AML-193 (cell line): Measurements from ENCODE around the gene FARP2.

Experiments used
- DNase-seq, 2 experiments: peaks; one replicate each; lab custom pipeline; 2025; lab: John Stamatoyannopoulos, UW

The FARP2 gene

DNA sequence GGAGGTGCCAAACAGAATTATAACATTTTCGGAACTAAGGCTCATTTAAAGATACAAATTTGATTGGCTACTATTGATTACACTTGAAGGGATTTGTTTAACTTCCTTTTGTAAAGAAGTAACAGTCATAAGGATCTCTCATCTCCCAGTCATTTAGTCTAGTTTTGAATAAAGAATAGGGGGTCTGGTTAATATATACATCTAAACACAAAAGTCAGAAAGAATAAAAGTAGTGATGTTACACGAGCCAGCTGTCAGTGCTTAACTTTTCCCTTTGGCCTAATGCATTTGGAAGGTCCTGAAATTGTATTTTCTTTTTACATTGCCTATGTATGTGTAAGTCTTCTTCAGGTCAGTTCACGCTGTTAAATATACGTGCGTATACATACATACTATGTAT, 32.3 kb upstream of the FARP2 start:
- DNase-seq, result no peak

DNA sequence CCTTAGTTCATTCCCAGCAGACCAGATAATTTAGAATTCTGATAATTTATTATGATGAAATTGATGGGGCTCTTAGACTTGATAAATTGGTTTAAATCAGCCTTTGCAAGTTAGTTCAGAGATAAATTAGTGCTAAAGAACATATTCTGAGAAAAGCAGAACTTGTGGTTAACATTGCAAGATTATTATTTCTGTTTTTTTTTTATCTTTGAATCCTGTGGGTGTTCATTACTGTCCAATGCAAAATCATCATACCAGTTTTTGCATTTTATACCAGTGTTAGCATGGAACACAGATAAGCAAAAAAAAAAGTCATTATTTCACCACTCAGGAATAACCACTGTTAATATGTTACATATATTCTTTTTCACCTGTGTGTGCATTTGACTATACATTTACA, 31.3 kb upstream of the FARP2 start:
- peak; percentile 64 to 68 for DNase-seq

DNA sequence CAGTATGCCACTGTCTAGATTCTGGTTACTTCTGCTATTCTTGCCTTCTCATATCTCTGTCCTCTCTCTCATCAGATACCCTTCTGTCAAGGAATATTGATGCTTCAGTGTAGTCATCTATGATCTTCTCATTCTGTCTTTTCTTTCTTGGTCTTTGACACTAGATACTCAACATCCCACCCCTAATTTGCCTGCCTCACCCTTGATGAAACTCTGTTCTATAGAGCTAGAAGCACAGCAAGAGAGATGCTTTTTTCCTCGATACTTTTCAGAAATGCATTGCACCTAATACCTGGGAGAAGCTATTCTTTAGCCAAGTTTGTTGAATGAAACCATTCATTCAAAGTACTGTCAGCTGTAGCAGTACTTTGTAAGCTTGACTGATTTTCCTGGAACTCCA, 30.8 kb upstream of the FARP2 start:
- no peak for DNase-seq

DNA sequence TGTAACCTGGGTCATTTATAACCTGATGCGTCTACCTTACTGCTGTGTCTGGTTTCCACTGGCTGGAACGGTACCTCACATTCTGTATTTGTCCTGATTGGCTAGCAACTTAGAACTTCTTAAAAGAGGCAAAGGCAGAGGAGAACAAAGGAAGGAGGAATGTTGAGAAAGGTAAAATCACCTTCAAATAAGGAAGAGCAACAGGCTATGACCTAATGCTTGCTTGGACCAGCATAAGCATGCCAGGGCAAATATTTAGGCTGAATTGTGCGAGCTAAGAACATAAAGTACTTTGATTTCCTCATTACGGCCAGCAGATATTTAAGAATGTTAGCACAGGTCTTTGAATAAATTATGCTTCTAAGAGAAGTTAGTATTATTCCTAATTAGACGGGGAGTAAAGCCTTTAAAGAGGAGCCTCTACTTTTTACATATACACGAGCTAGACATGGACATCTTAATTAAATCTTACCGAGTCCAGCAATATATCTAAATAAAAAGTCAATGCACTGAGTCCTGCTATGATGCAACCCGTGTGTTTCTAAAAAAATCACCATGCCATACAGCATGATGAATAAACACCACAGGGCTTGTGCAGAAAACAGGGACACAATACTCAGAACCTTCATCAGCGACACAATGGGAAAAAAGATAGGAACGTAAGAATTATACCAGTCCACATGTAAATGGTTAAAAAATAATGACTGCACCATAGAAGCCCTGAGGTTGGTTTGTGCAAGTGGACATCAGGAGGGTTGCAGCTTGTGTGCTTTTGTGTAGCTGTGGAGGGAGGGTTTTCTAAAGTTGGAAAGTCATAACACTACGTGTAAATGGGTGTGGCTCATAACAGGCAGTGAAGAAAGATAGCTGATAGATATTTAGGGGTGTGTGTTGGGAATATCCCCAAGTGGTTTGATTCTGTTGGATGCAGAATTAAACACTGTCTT, 26.1 kb upstream of the FARP2 start:
- no peak for DNase-seq

DNA sequence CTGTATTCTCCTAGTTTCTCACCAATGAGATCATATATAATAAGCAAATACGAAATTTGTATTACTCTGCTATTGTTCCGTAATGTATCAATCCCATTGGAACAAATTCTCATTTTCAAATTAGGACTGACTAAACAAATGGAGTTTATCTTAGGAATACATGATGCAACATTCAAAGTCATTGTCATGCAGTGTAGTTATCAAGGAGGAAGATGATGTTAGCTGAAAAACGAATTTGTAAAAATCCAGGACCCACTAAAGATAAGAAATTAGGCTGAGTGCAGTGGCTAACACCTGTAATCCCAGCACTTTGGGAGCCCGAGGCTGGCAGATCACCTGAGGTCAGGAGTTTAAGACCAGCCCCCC, 25.5 kb upstream of the FARP2 start:
- DNase-seq, result no peak

DNA sequence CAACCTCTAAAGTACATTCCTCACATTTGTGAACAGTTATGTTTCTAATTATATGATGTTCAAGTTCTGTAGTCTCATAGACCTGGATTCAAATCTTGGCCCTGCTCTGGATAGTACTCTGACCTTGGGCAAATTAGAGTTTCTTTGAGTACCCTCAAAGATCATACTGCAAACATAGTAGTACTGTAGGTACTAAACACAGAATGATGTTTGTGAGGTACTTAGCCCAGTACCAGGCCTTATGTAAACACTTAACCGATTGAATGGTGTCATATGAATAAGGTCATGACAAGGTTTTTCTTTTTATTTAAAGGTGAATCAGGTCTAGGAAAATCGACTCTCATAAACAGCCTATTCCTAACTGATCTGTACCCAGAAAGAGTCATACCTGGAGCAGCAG, 21.3 kb upstream of the FARP2 start:
- no peak for DNase-seq

DNA sequence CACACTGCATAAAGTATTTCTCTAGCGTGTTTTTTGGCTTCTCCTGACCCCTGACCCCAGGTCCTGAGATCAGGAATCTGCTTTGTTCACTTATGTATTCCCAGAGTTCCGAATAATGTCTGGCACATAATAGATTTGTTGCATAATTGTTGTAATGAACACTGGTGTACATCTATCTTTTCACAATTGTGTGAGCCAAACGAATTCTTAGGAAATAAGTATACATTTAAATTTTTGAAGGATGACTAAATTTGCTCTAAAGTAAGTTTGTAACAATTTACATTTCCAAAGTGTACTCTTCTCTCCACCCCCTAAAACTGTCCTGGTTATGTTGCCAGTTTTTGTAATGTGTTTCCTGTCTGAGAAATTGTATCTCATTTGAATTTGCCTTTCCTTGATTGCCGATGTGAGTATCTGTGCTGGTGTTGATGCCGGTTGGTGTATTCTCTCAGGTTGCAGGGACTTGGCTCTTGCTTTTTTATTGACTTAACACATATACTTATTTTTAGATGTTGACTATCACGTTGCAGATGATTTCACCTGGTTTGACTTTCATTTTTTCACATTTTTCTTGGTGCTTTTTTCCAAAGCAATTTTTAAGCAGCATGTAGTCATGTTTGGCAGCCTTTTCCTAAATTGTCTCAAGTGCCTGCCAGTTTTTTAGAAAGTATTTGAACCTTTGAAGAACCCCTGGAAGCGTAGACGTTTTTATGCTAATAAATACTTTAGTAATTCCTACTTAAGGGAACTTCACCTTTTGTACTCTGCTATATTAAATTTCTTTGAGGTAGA, 16.1 kb upstream of the FARP2 start:
- DNase-seq, result no peak

DNA sequence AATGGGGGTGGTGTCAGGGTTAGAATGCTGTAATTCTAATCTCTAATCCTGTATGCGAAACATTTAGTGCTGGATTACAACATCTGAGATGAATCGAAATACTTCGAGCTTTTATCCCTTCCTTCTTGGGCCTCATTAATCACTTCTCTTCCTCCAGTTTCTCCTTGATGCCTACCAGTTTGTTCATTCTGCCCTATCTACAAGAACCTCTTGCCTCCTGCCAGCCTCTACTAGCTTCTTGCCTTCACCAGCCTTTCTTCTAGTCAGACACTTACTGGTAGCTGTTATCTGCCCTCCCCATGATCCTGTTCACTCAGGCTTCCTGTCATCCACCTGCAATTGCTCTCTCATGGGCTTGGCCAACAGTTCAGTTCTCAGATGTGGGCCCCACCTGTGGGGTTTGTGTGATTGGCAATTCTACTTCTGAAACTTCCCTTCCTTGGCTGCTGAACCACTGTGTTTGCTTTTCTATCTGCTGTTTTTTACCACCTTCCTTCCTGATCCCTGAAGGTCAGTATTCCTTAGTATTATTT, 15.4 kb upstream of the FARP2 start:
- DNase-seq, result no peak

DNA sequence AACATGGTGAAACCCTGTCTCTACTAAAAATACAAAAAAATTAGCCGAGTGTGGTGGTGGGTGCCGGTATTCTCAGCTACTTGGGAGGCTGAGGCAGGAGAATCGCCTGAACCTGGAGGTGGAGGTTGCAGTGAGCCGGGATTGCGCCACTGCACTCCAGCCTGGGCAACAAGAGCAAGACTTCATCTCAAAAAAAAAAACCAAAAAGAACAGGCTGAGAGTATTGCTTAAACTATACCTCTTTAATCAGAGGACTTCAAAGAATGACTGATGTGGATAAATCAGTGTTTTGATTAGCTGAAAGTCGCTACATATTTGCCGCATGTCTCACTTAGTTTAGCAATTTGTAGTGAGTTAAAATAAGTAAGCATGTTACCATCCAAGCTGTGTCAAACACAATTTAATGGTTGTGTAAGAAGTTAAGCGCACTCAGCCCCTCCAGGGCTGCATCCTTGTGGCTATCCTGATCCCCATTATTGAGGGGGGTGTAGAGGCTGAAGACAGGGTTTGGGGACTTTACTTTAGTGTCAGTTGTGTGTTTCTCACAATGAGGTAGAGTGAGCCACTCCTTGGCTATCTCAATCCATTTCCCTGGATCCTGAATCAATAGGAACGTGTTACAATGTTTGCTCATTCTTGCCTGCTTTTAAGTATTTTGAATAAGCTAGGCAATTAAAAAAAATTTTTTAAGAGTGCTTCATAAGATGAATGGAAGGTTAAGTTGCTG, 11.0 kb upstream of the FARP2 start:
- no peak for DNase-seq

DNA sequence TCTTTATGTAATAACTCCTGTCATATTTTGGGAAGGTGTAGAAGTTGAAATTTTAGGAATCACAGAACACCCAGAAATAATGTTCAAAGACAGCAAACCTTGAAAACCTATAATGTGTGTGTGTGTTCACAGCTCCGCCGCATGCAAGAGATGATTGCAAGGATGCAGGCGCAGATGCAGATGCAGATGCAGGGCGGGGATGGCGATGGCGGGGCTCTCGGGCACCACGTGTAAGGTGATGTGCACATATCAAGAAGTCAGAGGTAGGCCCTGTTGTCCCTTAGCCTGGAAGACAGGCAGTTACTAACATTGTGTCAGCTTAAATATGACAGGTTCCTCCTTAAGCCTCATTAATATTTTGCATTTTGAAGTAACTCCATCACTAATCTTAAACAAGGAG, 6.1 kb upstream of the FARP2 start:
- DNase-seq, result no peak

DNA sequence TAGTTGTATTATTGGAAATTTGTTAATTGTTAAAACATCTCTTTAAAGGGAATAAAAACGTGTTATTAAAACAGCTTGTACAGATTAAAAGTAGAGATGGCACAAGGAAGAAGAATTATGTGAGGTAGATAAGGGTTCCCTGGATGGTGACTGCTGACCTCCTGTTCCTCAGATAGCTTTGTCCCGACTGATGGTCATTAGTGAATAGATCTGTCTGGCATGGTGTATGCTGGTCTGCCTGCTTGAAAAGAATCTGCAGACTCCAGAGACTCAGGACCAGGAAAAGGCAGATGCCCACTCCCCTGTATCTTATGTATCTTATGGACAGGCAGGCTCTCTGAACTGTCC, 5.6 kb upstream of the FARP2 start:
- no peak for DNase-seq

DNA sequence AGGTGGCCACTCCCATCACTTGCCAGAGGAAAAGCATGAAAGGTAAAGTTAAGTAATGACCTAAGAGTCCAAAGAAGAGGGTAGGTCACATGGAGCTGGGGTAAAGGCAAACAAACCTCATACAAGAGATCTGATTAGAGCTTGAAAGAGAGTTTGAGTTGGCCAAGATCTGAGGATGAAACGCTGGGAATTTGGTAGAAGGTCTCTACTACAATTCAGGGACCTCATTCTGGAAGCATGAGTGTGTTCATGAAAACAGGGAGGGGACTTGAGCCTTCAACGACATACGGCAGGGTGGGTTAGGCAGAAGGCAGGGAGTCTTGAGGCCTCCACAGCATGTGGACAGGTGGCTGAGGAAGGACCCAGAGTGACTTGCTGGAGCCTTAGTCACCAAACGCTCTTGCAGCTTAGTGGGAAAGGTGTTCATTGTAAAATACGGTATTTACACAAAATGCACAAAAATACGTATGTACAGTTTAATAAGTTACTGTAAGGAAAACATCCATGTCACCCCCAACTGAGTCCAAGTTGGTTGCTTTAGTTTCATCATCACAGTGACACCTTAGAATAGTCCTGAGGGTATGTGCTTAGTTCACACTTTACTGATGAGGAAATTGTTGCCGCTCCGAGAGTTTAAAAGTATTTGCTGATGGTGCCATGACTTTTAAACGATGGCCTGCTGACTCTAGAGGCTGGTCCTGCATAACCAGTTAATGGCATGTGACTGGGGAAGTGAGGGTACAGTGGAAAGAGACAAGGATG, 5.0 kb upstream of the FARP2 start:
- no peak for DNase-seq

DNA sequence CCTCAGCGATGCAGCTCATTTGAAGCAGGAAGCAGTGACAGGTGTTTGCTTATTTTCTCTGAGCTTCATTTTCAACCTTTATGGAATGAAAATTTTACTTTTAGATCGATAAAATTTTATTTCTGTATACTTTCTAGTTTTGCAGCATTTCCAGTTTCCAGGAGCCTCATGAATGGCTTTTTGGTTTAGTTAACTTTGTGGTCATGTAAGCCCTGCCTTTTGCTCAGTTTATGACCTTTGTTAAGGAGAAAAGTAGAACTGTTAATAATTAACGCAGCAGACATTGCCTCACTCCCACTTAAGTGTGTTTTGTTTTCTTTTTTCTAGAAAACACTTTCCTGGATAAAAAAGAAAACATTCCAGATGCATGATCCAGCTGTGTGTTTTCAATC, 4.4 kb upstream of the FARP2 start:
- no peak for DNase-seq

DNA sequence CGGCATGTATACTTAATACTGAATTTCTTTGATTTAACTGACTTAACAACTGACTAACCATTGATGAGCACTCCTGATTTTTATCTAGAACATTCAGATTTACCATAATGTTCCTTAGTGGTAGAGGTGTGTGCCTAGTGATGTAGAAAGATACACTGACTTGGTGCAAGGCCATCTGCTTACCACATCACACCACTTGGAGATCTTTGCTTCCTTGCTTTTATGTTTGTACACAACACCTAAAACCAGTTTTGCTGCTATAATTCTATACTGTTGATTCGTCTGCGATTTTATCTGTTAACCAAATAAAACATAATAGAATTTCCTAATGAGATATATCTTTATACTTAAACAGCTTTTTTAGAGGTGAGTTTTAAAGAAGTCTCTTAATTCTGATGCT, 3.9 kb upstream of the FARP2 start:
- DNase-seq, result no peak

DNA sequence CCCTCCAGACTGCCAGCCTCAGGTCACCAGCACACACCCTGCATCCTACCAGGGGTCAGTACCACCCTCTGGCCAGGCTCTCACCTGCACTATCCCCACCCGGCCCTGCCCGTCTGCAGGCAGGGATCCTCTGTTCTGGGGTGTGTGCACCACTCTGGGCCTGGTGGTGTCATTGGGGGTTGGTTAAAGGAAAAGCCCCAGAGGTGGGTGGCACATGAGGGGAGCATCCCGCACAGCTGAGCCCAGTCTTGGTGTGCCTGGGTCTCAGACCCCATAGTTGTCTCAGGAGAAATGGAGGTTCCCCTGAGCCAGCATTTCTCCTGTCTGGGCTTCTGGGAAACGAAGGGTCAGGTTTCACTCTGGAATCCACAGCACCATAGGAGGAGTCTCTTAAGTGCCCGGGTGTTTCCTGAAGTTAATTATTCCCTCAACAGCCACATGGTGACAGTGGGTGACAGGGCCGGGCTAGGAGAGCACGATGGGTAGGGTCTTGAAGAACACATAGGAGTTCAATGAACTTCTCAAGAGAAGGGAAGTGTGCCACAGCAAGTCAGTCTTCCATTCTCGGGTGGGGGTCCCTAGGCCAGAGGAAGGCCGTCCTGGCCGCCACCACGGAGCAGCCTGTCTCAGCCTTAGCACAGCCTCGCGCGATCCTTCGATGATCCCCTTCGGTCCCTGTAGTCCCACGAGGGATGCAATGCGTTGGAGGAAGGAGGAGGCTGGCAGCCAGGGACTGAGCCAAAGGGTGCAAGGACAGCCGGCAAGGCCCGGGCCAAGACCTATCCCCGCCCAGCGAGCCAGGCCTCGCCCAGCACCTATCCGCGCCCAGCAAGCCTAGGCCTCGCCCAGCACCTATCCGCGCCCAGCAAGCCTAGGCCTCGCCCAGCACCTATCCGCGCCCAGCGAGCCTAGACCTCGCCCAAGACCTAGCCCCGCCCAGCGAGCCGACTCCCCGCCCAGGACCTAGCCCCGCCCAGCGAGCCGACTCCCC, 1.1 kb upstream of the FARP2 start:
- DNase-seq, result no peak

DNA sequence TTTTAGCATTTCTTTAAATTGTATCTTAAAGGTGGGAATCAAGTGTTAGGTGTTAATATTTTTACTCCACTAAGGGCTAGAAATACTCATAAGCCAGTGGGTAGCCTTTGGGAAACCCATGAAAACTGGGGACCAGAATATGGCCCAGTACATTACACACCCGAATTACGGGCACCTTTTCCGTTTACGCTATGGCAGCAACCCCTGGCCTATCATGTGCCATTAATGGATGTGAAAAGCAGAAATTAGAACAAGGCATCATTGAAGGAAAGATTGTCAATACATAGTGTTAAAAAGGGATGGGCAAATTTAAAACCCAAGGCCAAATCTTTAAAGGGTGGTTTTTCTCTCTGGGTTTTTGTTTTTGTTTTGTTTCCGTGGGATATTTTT, 781 bp downstream of the FARP2 start:
- DNase-seq, result no peak

DNA sequence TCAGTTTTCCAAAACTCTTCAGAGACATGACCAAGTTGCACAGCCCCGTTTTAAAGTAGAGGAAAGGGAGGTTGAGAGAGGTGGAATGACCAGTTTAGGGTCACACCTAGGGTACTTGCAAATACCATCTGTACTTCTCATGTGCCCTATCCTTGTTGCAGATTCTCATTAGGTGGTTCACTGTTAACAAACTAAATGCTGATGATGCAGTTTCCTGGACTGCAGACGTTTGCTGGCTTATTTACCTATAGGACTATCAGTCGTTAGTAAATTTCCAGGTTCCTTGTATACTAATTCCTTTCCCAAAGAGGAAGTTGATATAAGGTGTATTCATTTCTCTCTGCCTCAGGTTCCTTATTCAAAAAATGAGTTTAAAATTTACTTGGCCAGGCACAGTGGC, 1.4 kb downstream of the FARP2 start:
- no peak for DNase-seq

DNA sequence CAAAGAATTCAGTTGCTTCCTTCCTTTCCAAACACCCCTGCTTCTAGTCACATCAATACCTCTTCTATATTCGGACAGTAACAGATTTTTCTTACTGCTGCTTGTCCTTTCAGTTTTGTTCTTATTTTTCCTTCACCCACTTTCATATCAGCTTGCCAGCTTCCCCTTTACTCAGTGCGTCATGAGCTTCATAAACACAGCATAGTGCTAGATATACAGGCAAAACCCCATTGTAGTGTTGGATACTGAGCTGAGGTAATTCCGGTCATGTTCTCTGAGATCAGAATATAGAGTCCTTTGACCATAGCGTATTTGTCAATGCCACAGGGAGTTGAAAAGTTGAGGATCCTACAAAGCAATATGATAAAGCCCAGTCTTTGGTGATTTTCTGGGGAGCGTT, 2.4 kb downstream of the FARP2 start:
- no peak for DNase-seq

DNA sequence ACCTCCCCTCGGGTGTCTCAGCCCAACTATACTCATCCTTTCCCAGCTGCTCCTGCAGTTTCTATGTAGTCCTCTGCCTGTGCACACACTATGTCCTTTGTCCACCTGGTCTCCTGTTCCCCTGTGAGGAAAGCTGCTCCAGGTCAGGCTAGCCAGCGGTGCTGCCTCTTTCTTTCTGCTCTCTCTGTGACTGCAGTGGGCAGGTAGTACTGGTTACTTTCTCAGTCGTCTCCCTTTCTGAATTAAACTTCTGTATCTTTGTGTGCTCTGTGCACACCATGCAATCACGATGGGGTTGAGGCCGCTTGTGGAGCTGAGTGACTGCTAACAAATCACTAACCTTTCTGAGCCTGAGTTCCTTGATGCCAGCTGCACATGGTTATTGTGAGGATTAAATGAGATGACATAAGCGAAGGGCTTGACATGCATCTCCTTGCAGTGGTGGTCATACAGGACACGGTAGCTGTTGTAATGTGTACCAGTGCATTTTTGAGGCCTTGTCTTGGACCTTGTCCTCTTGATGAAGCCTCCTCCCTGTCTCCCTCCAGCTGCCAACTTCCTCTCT, 3.5 kb downstream of the FARP2 start:
- DNase-seq, result no peak

DNA sequence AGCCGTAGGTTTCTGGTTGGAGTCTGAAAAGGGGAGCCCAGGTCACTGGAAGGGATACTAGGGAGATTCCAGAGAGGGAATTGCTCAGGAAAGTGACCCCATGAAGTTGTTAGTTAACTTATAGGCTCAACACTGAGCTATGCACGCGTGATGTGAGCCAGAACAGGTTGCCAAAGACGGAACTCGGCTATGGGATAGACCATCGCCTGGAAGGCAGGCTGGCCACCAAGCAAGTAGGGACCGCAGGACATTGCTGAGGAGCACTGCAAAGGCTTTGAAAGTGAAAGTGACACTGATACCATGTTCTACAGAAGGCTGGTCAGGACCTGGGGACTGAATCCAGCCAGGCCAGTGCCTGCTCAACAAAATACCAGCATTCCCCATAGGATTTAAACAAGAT, 7.3 kb downstream of the FARP2 start:
- DNase-seq, result no peak
